HG02642 (cell line): ENCODE data around the gene PER3.
"Not testable (repeated sequence)": the region's sequence is repeated elsewhere in the genome, so short reads cannot be mapped to it uniquely, and the experiment has no call there.

Experiments
- ATAC-seq: cut with Tn5 transposase; IDR thresholded peaks from one replicate; pipeline ENCODE4 v1.9.1; 2021; ENCODE audit warnings: mild to moderate bottlenecking; ENCODE audit not compliant: unreplicated experiment, poor library complexity

The PER3 gene

GRCh38 chr1:7777591-7777990 is 6.5 kb upstream of the PER3 start:
- no peak for ATAC-seq

- ATAC-seq, result no peak
These were observed 5.9 kb upstream of the PER3 start for GRCh38 chr1:7778133-7778628.

GRCh38 chr1:7780976-7781375 is 3.1 kb upstream of the PER3 start:
- no peak for ATAC-seq

- ATAC-seq, result no peak
These were observed 2.6 kb upstream of the PER3 start for GRCh38 chr1:7781501-7781900.

- ATAC-seq, result no peak
These were observed 2.1 kb upstream of the PER3 start for GRCh38 chr1:7781923-7782495.

- ATAC-seq, result no peak
These were observed 846 bp upstream of the PER3 start for GRCh38 chr1:7783178-7783711.

- peak; percentile 2 for ATAC-seq
These were observed 491 bp downstream of the PER3 start for GRCh38 chr1:7784492-7785071.

GRCh38 chr1:7785108-7785507 is 1.0 kb downstream of the PER3 start:
- ATAC-seq, result no peak

- ATAC-seq, result no peak
These were observed 2.7 kb downstream of the PER3 start for GRCh38 chr1:7786795-7787194.

- ATAC-seq, result no peak
These were observed 5.7 kb downstream of the PER3 start for GRCh38 chr1:7789828-7790227.

GRCh38 chr1:7791027-7791426 is 6.9 kb downstream of the PER3 start:
- ATAC-seq, result not testable (repeated sequence)

GRCh38 chr1:7795406-7795805 is 11.3 kb downstream of the PER3 start:
- ATAC-seq, result no peak

- no peak for ATAC-seq
These were observed 21.4 kb downstream of the PER3 start for GRCh38 chr1:7805460-7805859.

- no peak for ATAC-seq
These were observed 24.3 kb downstream of the PER3 start for GRCh38 chr1:7808253-7808844.

GRCh38 chr1:7809742-7810141 is 25.7 kb downstream of the PER3 start:
- no peak for ATAC-seq

- ATAC-seq, result no peak
These were observed 26.3 kb downstream of the PER3 start for GRCh38 chr1:7810395-7810794.

GRCh38 chr1:7811476-7811875 is 27.4 kb downstream of the PER3 start:
- no peak for ATAC-seq

- ATAC-seq, result no peak
These were observed 29.7 kb downstream of the PER3 start for GRCh38 chr1:7813677-7814373.

- ATAC-seq, result no peak
These were observed 37.2 kb downstream of the PER3 start for GRCh38 chr1:7821282-7821681.

- ATAC-seq, result no peak
These were observed 40.6 kb downstream of the PER3 start for GRCh38 chr1:7824701-7825100.

GRCh38 chr1:7826363-7826762 is 42.3 kb downstream of the PER3 start:
- no peak for ATAC-seq
